ENCODE results near the gene CDSN.

GRCh38 chr6:31138982-31139381 is 18.7 kb upstream of the CDSN start, which contains the start of gene PSORS1C2:
- TF ChIP-seq GATA2 (IDR thresholded peaks at IDR 0.05; ENCODE audit: low read depth, low read length): no peak
- no peak for TF ChIP-seq GATA3 (IDR thresholded peaks at IDR 0.05; ENCODE audit: low read depth, low read length)
